Panc1 (cell line): ENCODE data around the gene LDHD. TPM values are rescaled to one million over a fixed set of nuclear protein-coding genes. Genes with fewer than 3 reads are reported as not detected.

Source experiments
- ATAC-seq: fragments of 200-7000 bp; cut with Tn5 transposase; 2 replicates; pipeline ENCODE4 v1.9.1; 2020; ENCODE audit warnings: mild to moderate bottlenecking, moderate library complexity
- BruUV-seq: library from RNA; stranded (reverse); fragments of 400-500 nt; replicated peaks from 2 replicates; lab custom pipeline; 2021; lab: Mats Ljungman, UMichigan
- CTCF ChIA-PET: fragments of 300-600 bp; sonication (Branson Sonifier 250); formaldehyde crosslinking; loops from one replicate; lab custom pipeline; 2022; ENCODE audit warnings: antibody characterized with exemption; lab: Charles Lee
- POLR2A ChIA-PET: fragments of 300-600 bp; sonication (Branson Sonifier 250); formaldehyde crosslinking; loops from one replicate; lab custom pipeline; 2022; ENCODE audit warnings: antibody characterized with exemption; lab: Charles Lee
- DNase-seq: peaks from one replicate; pipeline ENCODE4 v3.0.0-alpha.2; 2010; ENCODE audit warnings: low read depth, low spot score
- H3K27ac ChIP-seq: 2 replicates; pipeline ENCODE4 v1.5.1; 2011; ENCODE audit warnings: mild to moderate bottlenecking, low read length, inconsistent platforms
- H3K27me3 ChIP-seq: fragments of 200-500 bp; sonication (Bioruptor generic); 2 replicates; pipeline ENCODE4 v1.6.0; 2014; ENCODE audit warnings: low read length, inconsistent platforms; ENCODE audit not compliant: control insufficient read depth, insufficient read depth
- H3K36me3 ChIP-seq: fragments of 200-500 bp; sonication (Bioruptor generic); 2 replicates; pipeline ENCODE4 v1.5.1; 2014; ENCODE audit warnings: inconsistent platforms, mild to moderate bottlenecking, low read length, moderate library complexity; ENCODE audit not compliant: control insufficient read depth, insufficient read depth
- H3K4me1 ChIP-seq: 2 replicates; pipeline ENCODE4 v1.5.1; 2011; ENCODE audit warnings: inconsistent platforms, mild to moderate bottlenecking, low read length, moderate library complexity; ENCODE audit not compliant: control insufficient read depth, insufficient read depth
- H3K4me3 ChIP-seq, 2 experiments: 2 replicates each; pipeline ENCODE4 v1.5.1; 2011 to 2012; ENCODE audit warnings: low read depth in 2 of 2, low read length in 2 of 2, mild to moderate bottlenecking in 2 of 2, inconsistent platforms in 1 of 2, moderate library complexity in 1 of 2
- H3K9me3 ChIP-seq: fragments of 200-500 bp; sonication (Bioruptor generic); 2 replicates; pipeline ENCODE4 v1.5.1; 2014; ENCODE audit warnings: low read depth, mild to moderate bottlenecking, inconsistent platforms, low read length, moderate library complexity; ENCODE audit not compliant: control insufficient read depth, insufficient read depth
- POLR2AphosphoS5 ChIP-seq: IDR thresholded peaks from 2 replicates; pipeline ENCODE4 v1.6.1; 2012; ENCODE audit warnings: mild to moderate bottlenecking, low read depth, low read length, moderate library complexity
- SIN3A ChIP-seq: IDR thresholded peaks from 2 replicates; pipeline ENCODE4 v1.6.1; 2012; ENCODE audit warnings: low read depth, mild to moderate bottlenecking, low read length, moderate library complexity, borderline replicate concordance; ENCODE audit not compliant: insufficient read depth
- TCF7L2 ChIP-seq: IDR thresholded peaks from 2 replicates; pipeline ENCODE4 v1.6.1; 2011; ENCODE audit warnings: mild to moderate bottlenecking, low read depth, low read length, inconsistent platforms
- in situ Hi-C: cut with HindIII; loops from 2 replicates; pipeline ENCODE4 v1.10.0; 2016; ENCODE audit warnings: low sequenced_read_pairs, low pct_unique_long_range_greater_than_20kb
- intact Hi-C: fragments of 100-400 bp; cut with micrococcal nuclease; formaldehyde crosslinking; loops from one replicate; pipeline ENCODE4 v1.10.0; 2022; ENCODE audit not compliant: unreplicated experiment
- total RNA-seq: library from RNA; stranded (reverse); gene quantifications from one replicate; pipeline ENCODE4 v1.2.1, GENCODE V29; 2021; ENCODE audit not compliant: unreplicated experiment
- TF ChIP-seq, protein P1 (sequence below), 2 experiments: IDR thresholded peaks; 2 replicates each; pipeline ENCODE4 v1.6.1; 2011 to 2012; ENCODE audit warnings: low read depth in 2 of 2, control low read depth in 1 of 2, low read length in 1 of 2, mild to moderate bottlenecking in 1 of 2, moderate library complexity in 1 of 2; ENCODE audit not compliant: insufficient read depth in 1 of 2
- TF ChIP-seq, protein P2 (sequence below): fragments of 450-650 bp; IDR thresholded peaks from 2 replicates; pipeline ENCODE4 v1.5.1; 2017; ENCODE audit warnings: mild to moderate bottlenecking

The LDHD gene
- total RNA-seq, 1 experiment from 2014 or later = 3.1 TPM

DNA sequence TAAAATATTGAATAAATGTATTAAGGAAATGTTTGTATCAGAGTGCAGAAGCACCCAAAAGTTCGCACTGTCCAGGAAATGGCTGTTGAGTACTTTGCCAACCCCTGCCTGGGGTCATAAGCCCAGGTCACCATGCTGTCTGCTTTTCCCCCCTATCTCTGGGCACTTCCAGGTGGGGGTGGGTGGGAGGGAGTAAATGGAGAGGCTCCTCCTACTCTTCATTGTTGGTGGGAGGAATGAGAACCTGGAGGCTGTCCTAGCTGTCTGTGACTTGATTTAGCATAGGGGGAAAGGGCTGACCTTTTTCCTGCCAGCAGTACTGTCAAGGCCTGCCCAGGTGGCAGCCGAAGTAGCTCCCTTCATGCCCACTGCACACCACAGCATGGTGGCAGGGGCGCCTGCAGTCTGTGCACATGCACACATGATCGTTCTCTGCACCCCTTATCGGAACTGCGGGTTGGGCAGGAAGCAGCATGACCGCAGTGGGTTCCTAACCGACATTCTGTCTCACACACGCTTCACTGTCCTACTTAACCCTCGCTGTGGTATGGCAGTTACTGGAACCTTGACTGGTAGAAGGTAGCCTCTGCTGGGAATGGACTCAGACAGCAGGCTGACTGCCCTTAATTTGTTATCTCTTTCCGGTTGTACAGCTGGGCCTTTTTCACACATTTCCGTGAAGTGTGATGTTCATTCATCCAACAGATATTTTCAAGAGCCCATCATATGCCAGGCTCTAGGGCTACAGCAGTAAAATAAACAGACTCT, 41.5 kb downstream of the LDHD start:
- ChIA-PET POLR2A (no interaction called here), CTCF (no interaction called here)
- ATAC-seq (no peak), DNase-seq (no peak)
- Histone ChIP-seq H3K27me3 (no peaks in the 10 kb centered on the region), H3K4me1 (peaks cover 11% of the 10 kb centered on the region), H3K36me3 (no peaks in the 10 kb centered on the region), H3K4me3 (no peak overlapping the region), H3K9me3 (no peaks in the 10 kb centered on the region), H3K27ac (no peak overlapping the region)
- intact Hi-C loops (no loop called here), in situ Hi-C loops (no loop called here)
- no TSS peak for BruUV-seq
- TF ChIP-seq, protein P1, sequence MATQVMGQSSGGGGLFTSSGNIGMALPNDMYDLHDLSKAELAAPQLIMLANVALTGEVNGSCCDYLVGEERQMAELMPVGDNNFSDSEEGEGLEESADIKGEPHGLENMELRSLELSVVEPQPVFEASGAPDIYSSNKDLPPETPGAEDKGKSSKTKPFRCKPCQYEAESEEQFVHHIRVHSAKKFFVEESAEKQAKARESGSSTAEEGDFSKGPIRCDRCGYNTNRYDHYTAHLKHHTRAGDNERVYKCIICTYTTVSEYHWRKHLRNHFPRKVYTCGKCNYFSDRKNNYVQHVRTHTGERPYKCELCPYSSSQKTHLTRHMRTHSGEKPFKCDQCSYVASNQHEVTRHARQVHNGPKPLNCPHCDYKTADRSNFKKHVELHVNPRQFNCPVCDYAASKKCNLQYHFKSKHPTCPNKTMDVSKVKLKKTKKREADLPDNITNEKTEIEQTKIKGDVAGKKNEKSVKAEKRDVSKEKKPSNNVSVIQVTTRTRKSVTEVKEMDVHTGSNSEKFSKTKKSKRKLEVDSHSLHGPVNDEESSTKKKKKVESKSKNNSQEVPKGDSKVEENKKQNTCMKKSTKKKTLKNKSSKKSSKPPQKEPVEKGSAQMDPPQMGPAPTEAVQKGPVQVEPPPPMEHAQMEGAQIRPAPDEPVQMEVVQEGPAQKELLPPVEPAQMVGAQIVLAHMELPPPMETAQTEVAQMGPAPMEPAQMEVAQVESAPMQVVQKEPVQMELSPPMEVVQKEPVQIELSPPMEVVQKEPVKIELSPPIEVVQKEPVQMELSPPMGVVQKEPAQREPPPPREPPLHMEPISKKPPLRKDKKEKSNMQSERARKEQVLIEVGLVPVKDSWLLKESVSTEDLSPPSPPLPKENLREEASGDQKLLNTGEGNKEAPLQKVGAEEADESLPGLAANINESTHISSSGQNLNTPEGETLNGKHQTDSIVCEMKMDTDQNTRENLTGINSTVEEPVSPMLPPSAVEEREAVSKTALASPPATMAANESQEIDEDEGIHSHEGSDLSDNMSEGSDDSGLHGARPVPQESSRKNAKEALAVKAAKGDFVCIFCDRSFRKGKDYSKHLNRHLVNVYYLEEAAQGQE (IDR thresholded peaks at IDR 0.05; ENCODE audit: insufficient read depth in 1 of 2, low read depth in 2 of 2, low read length in 1 of 2) = no peak
- TF ChIP-seq TCF7L2 = no peak
- TF ChIP-seq, protein P2, sequence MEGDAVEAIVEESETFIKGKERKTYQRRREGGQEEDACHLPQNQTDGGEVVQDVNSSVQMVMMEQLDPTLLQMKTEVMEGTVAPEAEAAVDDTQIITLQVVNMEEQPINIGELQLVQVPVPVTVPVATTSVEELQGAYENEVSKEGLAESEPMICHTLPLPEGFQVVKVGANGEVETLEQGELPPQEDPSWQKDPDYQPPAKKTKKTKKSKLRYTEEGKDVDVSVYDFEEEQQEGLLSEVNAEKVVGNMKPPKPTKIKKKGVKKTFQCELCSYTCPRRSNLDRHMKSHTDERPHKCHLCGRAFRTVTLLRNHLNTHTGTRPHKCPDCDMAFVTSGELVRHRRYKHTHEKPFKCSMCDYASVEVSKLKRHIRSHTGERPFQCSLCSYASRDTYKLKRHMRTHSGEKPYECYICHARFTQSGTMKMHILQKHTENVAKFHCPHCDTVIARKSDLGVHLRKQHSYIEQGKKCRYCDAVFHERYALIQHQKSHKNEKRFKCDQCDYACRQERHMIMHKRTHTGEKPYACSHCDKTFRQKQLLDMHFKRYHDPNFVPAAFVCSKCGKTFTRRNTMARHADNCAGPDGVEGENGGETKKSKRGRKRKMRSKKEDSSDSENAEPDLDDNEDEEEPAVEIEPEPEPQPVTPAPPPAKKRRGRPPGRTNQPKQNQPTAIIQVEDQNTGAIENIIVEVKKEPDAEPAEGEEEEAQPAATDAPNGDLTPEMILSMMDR = no peak
- TF ChIP-seq POLR2AphosphoS5 = no peak
- TF ChIP-seq SIN3A = no peak

DNA sequence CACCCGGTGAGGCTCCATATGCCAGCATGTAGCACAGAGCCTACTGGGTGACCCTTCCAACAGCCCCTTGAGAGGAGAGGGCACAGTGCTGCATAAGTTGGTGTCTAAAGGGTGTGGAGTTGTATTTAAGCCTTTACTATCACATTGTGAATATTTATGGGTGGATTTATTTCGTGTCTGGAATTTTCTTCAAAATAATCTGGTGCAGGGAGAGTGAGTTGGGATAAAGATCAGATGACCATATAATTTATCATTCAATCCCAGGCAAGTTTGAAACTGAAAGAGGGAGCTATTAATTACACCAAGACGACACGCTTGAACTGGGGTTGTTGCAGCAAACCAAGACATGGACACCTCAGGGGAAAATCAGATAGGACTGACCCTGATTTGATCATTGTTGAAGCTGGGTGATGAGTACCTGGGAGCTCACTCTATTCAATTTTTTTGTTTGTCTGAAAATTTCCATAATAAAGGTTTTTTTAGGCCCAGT, 42.2 kb downstream of the LDHD start:
- ATAC-seq (no peak), DNase-seq (no peak)
- TF ChIP-seq POLR2AphosphoS5 = no peak
- TF ChIP-seq, protein P1 (IDR thresholded peaks at IDR 0.05; ENCODE audit: insufficient read depth in 1 of 2, low read depth in 2 of 2, low read length in 1 of 2) = no peak
- TF ChIP-seq SIN3A = no peak
- TF ChIP-seq TCF7L2 = no peak
- TF ChIP-seq, protein P2 = no peak
- no peak overlapping the region for H3K27ac ChIP-seq
- BruUV-seq = no TSS peak
- in situ Hi-C loops = no loop called here
- ChIA-PET CTCF (no interaction called here), POLR2A (no interaction called here)
- no peak overlapping the region for H3K4me3 ChIP-seq
- no peaks in the 10 kb centered on the region for H3K27me3 ChIP-seq
- no peaks in the 10 kb centered on the region for H3K36me3 ChIP-seq
- intact Hi-C loops = no loop called here
- no peaks in the 10 kb centered on the region for H3K9me3 ChIP-seq
- peaks cover 16% of the 10 kb centered on the region for H3K4me1 ChIP-seq
